SK-N-MC (cell line): Measurements from ENCODE around the gene KCND2.

Source experiments
- DNase-seq: peaks from one replicate; pipeline ENCODE4 v3.0.0-alpha.2; 2011; ENCODE audit warnings: low read depth, low spot score
- H3K27ac ChIP-seq: fragments of 200-600 bp; sonication (generic); 2 replicates; pipeline ENCODE4 v1.5.1; 2016; ENCODE audit warnings: mixed run types
- H3K36me3 ChIP-seq: fragments of 200-600 bp; sonication (generic); 2 replicates; pipeline ENCODE4 v1.6.1; 2017; ENCODE audit warnings: antibody characterized with exemption, low read length, mixed read lengths; ENCODE audit not compliant: insufficient read depth
- H3K4me3 ChIP-seq: fragments of 200-600 bp; sonication (generic); 2 replicates; pipeline ENCODE4 v1.5.1; 2016
- H3K9ac ChIP-seq: fragments of 200-600 bp; sonication (generic); 2 replicates; pipeline ENCODE4 v1.8.0; 2017; ENCODE audit warnings: mixed run types, mixed read lengths; ENCODE audit not compliant: insufficient read length
- H3K9me3 ChIP-seq: fragments of 200-600 bp; sonication (generic); 2 replicates; pipeline ENCODE4 v1.6.1; 2017; ENCODE audit warnings: low read depth, mild to moderate bottlenecking, antibody characterized with exemption, low read length, moderate library complexity, mixed read lengths
- EZH2 ChIP-seq: fragments of 200-600 bp; sonication (generic); IDR thresholded peaks from one replicate; pipeline ENCODE4 v1.6.1; 2017; ENCODE audit warnings: antibody characterized with exemption
- FOXP2 ChIP-seq: optimal IDR thresholded peaks from 2 replicates; pipeline ENCODE3; 2011; ENCODE audit warnings: mild to moderate bottlenecking, moderate library complexity; ENCODE audit not compliant: insufficient read depth; ENCODE audit errors: extremely low read length, control extremely low read depth
- POLR2AphosphoS5 ChIP-seq: IDR thresholded peaks from 2 replicates; pipeline ENCODE4 v1.6.1; 2012; ENCODE audit warnings: mild to moderate bottlenecking, low read depth, low read length, borderline replicate concordance

Gene KCND2

DNA sequence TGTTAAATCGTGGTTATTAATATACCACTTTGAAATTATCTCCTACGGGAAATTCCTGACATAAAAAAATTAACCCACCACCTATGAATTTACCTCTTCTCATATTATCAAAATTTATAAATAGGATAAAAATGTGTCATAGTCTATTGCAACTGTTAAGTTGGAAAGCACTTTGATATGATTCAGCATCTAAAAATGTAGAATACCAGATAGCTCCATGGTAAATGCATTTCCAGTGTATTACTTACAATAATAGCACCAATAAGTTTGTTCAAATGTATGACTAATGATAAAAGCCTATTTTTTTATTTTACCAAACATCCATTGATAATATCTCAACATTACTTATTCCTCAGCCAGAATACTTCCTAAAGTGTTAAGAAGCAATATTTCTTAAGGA is 13.6 kb upstream of the KCND2 start:
- Histone ChIP-seq H3K27ac (no peak overlapping the region), H3K4me3 (no peak overlapping the region), H3K9me3 (no peaks in the 10 kb centered on the region), H3K9ac (no peak overlapping the region), H3K36me3 (no peaks in the 10 kb centered on the region)
- no peak for DNase-seq
- no peak for TF ChIP-seq EZH2
- TF ChIP-seq POLR2AphosphoS5: no peak
- TF ChIP-seq FOXP2: no peak

DNA sequence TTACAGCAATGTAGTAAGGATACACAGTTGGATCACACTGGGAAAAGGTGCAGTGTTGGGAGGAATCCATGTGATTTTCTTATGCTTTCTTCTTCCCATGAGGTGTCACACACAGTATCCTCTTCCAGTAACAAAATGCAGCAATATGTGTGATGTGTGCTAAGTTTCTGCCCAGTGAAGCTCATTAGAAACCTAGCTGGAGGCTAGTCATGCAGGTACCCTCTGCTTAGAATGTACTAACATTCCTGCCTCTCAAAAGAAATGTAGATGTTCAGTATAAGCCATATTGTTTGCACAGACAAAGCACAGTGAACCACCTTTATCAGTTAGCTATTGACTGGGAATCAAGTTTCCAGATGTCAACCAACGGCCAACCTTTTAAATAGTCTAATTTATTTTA is 12.9 kb upstream of the KCND2 start:
- H3K9ac ChIP-seq: no peak overlapping the region
- TF ChIP-seq FOXP2 (no peak), EZH2 (no peak), POLR2AphosphoS5 (no peak)

DNA sequence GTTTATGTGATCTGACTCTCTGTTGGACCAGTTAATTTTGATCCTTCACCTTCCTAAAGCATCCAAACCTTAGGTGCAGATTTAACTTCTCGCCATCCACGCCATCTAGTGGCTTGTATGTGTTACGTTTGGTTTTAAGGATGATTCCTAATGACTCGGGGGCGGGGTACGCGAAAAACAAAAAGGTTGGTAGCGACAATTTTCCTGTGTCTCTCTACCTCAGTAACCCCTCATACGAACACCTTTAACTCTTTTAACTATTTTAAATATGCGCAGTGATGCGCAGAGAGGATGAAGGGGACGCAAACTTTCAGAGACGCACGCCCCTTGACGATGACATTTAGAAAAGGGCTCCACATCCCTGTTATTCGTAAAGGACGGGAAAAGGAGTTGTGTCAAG is 714 bp upstream of the KCND2 start:
- H3K9ac ChIP-seq: peak overlapping the region; percentile 29
- peak overlapping the region; percentile 88 for H3K4me3 ChIP-seq
- H3K36me3 ChIP-seq: no peaks in the 10 kb centered on the region
- DNase-seq: peak; percentile 30
- no peak for TF ChIP-seq FOXP2
- no peak for TF ChIP-seq POLR2AphosphoS5
- no peak for TF ChIP-seq EZH2
- H3K27ac ChIP-seq: no peak overlapping the region
- H3K9me3 ChIP-seq: no peaks in the 10 kb centered on the region

More for the DNA sequence above, 12.9 kb upstream of the KCND2 start:
- no peak for DNase-seq
- Histone ChIP-seq H3K4me3 (no peak overlapping the region), H3K27ac (no peak overlapping the region), H3K36me3 (no peaks in the 10 kb centered on the region), H3K9me3 (no peaks in the 10 kb centered on the region)

DNA sequence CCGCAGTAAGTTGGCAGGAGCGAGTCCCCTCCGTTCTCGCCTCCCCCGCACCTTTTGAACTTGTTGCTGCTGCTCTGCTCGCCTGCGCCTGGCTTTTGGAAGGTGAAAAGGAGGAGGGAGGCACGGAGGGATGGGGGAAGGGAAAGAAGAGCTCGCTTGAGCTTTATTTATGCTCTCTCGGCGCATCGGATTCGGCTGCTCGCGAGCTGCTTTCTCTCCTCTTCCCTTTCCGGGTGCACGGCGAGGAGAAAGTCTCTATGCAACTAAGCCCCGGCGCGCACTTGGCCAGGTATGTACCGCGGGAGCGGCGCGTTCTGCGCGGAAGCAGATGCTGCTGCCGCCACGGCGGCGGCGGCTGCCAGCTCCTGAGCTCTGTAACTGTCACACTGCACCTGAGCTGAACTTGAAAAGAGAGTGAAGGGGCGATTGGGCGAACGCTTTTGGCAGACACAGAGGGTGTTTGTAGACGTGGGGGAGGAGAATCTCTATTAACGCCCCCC is 551 bp downstream of the KCND2 start:
- Histone ChIP-seq H3K9ac (no peak overlapping the region), H3K36me3 (no peaks in the 10 kb centered on the region), H3K4me3 (peak overlapping the region; percentile 88), H3K9me3 (no peaks in the 10 kb centered on the region), H3K27ac (no peak overlapping the region)
- TF ChIP-seq POLR2AphosphoS5 (no peak), EZH2 (no peak), FOXP2 (no peak)
- no peak for DNase-seq

DNA sequence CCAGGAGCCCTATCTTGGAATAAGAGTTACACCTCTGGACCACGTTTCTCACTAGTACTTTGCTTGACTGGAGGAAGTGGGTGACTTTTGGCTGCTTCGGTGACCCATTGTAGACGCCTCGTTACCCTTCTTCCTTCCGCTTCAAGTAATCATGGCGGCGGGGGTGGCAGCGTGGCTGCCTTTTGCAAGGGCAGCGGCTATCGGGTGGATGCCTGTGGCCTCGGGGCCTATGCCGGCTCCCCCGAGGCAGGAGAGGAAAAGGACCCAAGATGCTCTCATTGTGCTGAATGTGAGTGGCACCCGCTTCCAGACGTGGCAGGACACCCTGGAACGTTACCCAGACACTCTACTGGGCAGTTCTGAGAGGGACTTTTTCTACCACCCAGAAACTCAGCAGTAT is 1.5 kb downstream of the KCND2 start:
- no peak overlapping the region for H3K4me3 ChIP-seq
- H3K9ac ChIP-seq: no peak overlapping the region
- H3K9me3 ChIP-seq: no peaks in the 10 kb centered on the region
- no peak for DNase-seq
- H3K36me3 ChIP-seq: no peaks in the 10 kb centered on the region
- TF ChIP-seq POLR2AphosphoS5 (no peak), EZH2 (no peak), FOXP2 (no peak)
- H3K27ac ChIP-seq: no peak overlapping the region

DNA sequence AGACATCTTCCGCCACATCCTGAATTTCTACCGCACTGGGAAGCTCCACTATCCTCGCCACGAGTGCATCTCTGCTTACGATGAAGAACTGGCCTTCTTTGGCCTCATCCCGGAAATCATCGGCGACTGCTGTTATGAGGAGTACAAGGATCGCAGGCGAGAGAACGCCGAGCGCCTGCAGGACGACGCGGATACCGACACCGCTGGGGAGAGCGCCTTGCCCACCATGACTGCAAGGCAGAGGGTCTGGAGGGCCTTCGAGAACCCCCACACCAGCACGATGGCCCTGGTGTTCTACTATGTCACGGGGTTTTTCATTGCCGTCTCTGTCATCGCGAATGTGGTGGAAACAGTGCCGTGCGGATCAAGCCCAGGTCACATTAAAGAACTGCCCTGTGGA is 1.9 kb downstream of the KCND2 start:
- Histone ChIP-seq H3K27ac (no peak overlapping the region), H3K4me3 (no peak overlapping the region), H3K9me3 (no peaks in the 10 kb centered on the region), H3K9ac (no peak overlapping the region), H3K36me3 (no peaks in the 10 kb centered on the region)
- DNase-seq: no peak
- TF ChIP-seq POLR2AphosphoS5: no peak
- TF ChIP-seq FOXP2: no peak
- TF ChIP-seq EZH2: no peak

DNA sequence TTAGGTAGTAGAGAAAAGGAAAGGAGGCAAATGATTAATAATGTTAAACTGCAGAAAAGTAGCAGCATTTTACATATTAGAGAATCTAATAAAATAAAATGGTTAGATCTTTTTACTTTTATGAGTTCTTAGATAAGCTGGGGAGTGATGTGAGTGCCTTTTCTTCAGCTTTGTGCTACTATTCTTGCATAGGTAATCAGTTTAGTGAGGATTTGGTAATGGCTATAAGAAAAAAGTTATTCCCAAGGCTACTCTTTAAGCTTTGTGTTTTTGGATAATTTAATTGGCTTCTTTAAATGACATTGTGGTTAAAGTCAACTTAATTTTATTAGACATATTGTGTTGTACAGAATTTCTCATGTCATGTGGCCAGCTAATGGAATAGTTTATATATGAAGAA is 3.7 kb downstream of the KCND2 start:
- DNase-seq: no peak
- H3K4me3 ChIP-seq: no peak overlapping the region

DNA sequence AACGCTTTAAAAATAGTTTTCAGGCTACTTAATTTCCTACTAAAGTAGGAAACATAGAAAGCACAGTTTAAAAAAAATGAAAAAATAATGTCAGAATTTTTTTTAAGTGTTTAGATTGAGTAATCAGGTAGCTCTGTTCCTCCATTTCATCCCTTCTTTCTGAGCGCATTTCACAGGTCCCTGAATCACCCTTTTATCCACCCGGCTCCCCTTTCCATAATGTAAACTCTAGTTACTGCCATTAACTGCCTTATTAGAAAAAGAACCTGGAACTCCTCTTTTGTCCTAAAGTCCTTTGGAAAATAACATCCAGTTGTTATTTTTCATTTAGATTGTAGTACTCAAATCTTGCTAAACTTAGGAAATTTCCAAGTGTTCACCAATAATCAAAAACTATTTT is 5.8 kb downstream of the KCND2 start:
- H3K27ac ChIP-seq: no peak overlapping the region
- H3K9me3 ChIP-seq: no peaks in the 10 kb centered on the region
- no peak for DNase-seq
- H3K4me3 ChIP-seq: no peak overlapping the region
- TF ChIP-seq POLR2AphosphoS5 (no peak), FOXP2 (no peak), EZH2 (no peak)
- H3K36me3 ChIP-seq: no peaks in the 10 kb centered on the region
- H3K9ac ChIP-seq: no peak overlapping the region

More for the DNA sequence above, 3.7 kb downstream of the KCND2 start:
- no peak overlapping the region for H3K27ac ChIP-seq
- no peak overlapping the region for H3K9ac ChIP-seq
- TF ChIP-seq POLR2AphosphoS5 (no peak), FOXP2 (no peak), EZH2 (no peak)
- no peaks in the 10 kb centered on the region for H3K9me3 ChIP-seq
- H3K36me3 ChIP-seq: no peaks in the 10 kb centered on the region

DNA sequence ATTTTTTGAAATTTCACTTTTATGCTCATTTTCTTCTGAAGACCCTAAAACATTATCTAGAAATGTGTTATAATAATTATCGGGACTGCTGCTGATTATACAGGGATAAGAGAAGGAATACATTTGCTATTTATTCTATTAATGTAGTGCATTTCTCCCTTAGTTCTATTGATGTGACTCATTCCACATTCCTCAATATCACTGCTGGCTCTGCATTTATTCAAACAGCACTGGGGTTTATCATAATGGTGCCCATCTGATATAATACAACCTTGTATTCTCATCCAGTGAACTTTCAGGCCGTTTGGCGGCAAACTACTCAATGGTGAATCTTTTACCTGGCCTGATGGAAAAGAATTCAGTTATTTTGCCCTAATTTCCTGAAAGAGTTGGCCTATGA is 7.8 kb downstream of the KCND2 start:
- H3K36me3 ChIP-seq: no peaks in the 10 kb centered on the region
- no peak for DNase-seq
- no peak overlapping the region for H3K27ac ChIP-seq
- H3K4me3 ChIP-seq: no peak overlapping the region
- TF ChIP-seq POLR2AphosphoS5 (no peak), FOXP2 (no peak), EZH2 (no peak)
- no peak overlapping the region for H3K9ac ChIP-seq
- no peaks in the 10 kb centered on the region for H3K9me3 ChIP-seq
